Spinal cord (tissue), 10 donors: ENCODE data around the gene DEAF1. TPM values are rescaled to one million over a fixed set of nuclear protein-coding genes. Genes with fewer than 3 reads are reported as not detected.

ENCODE experiments used
- DNase-seq, 6 donors: peaks; one replicate each; pipeline versions ENCODE4 v3.0.0 to v3.0.0-alpha.2; 2013 to 2015; ENCODE audit warnings: low spot score in 6 of 6, low read depth in 4 of 6
- H3K27ac ChIP-seq: one replicate; pipeline ENCODE4 v1.5.1; 2013; ENCODE audit warnings: low read depth, low read length, control low read depth
- H3K27me3 ChIP-seq: one replicate; pipeline ENCODE4 v1.6.1; 2013; ENCODE audit warnings: low read length; ENCODE audit not compliant: control insufficient read depth, insufficient read depth
- H3K36me3 ChIP-seq: one replicate; pipeline ENCODE4 v1.6.1; 2013; ENCODE audit warnings: low read length; ENCODE audit not compliant: control insufficient read depth, insufficient read depth
- H3K4me1 ChIP-seq: one replicate; pipeline ENCODE4 v1.6.1; 2013; ENCODE audit warnings: low read length; ENCODE audit not compliant: control insufficient read depth, insufficient read depth
- H3K4me3 ChIP-seq: one replicate; pipeline ENCODE4 v1.5.1; 2013; ENCODE audit warnings: low read depth, low read length, control low read depth
- H3K9me3 ChIP-seq: one replicate; pipeline ENCODE4 v1.6.1; 2013; ENCODE audit warnings: low read length; ENCODE audit not compliant: control insufficient read depth, insufficient read depth
- WGBS: methylation state at CpG from one replicate; pipeline ENCODE4 v1.1.5; 2013; ENCODE audit warnings: missing lambda C conversion rate; ENCODE audit not compliant: insufficient coverage; 5-methylcytosine and 5-hydroxymethylcytosine counted together
- polyA plus RNA-seq, 2 donors: library from polyadenylated mRNA; unstranded; fragments of 120-200 nt; gene quantifications; one replicate each; pipeline ENCODE4 v1.2.1, GENCODE V29; 2013; ENCODE audit not compliant: insufficient read length in 2 of 2
- total RNA-seq, 2 donors: library from RNA; depleted of rRNA in 1 of 2; stranded (reverse); fragments of 120-200 nt in 1 of 2; fragments of >200 nt in 1 of 2; gene quantifications; one replicate each; pipeline versions ENCODE4 v1.2.3 to v1.2.4, GENCODE V29; 2013 to 2014
- donor health status: healthy.

The DEAF1 gene
- total and polyA plus RNA-seq, 4 donors, result 45.3 to 242 (median 154) TPM

- Histone ChIP-seq H3K4me1 (peaks cover 20% of the 10 kb centered on the region), H3K36me3 (peaks cover 87% of the 10 kb centered on the region)
- 96% methylated on average over 10 of the region's 13 CpGs for WGBS
Observed at GRCh38 chr11:620201-620600, 74.8 kb downstream of the DEAF1 start.

GRCh38 chr11:619628-620050 lies 75.4 kb downstream of the DEAF1 start:
- H3K27me3 ChIP-seq, result peaks cover 9% of the 10 kb centered on the region
- H3K36me3 ChIP-seq, result peaks cover 87% of the 10 kb centered on the region
- 93% methylated on average over 18 of the region's 22 CpGs for WGBS
- no peaks in the 10 kb centered on the region for H3K9me3 ChIP-seq
- no peak overlapping the region for H3K4me3 ChIP-seq
- peaks cover 25% of the 10 kb centered on the region for H3K4me1 ChIP-seq
- H3K27ac ChIP-seq, result no peak overlapping the region
- no peak for DNase-seq

More at GRCh38 chr11:620201-620600, 74.8 kb downstream of the DEAF1 start:
- Histone ChIP-seq H3K27ac (no peak overlapping the region), H3K27me3 (peaks cover 14% of the 10 kb centered on the region), H3K9me3 (no peaks in the 10 kb centered on the region), H3K4me3 (no peak overlapping the region)
- DNase-seq, result no peak

- no peak overlapping the region for H3K4me3 ChIP-seq
- H3K27ac ChIP-seq, result no peak overlapping the region
- H3K9me3 ChIP-seq, result no peaks in the 10 kb centered on the region
- peaks cover 87% of the 10 kb centered on the region for H3K36me3 ChIP-seq
- DNase-seq, result no peak
- peaks cover 3% of the 10 kb centered on the region for H3K27me3 ChIP-seq
- WGBS, result 93% methylated on average over 14 of the region's 24 CpGs
- peaks cover 31% of the 10 kb centered on the region for H3K4me1 ChIP-seq
Observed at GRCh38 chr11:618856-619627, 76.0 kb downstream of the DEAF1 start.

GRCh38 chr11:617912-618682 lies 76.9 kb downstream of the DEAF1 start:
- no peak for DNase-seq
- H3K4me3 ChIP-seq, result no peak overlapping the region
- no peaks in the 10 kb centered on the region for H3K9me3 ChIP-seq
- H3K27me3 ChIP-seq, result no peaks in the 10 kb centered on the region
- H3K36me3 ChIP-seq, result peaks cover 88% of the 10 kb centered on the region
- 95% methylated on average over 24 of the region's 25 CpGs for WGBS
- H3K4me1 ChIP-seq, result peaks cover 36% of the 10 kb centered on the region
- no peak overlapping the region for H3K27ac ChIP-seq

- H3K36me3 ChIP-seq, result peaks cover 91% of the 10 kb centered on the region
Observed at GRCh38 chr11:617199-617911, 77.7 kb downstream of the DEAF1 start.

GRCh38 chr11:616320-617198 lies 78.5 kb downstream of the DEAF1 start:
- 94% methylated on average over 32 of the region's 39 CpGs for WGBS
- DNase-seq, result no peak
- Histone ChIP-seq H3K9me3 (no peaks in the 10 kb centered on the region), H3K27me3 (no peaks in the 10 kb centered on the region), H3K36me3 (peaks cover 93% of the 10 kb centered on the region), H3K27ac (no peak overlapping the region), H3K4me3 (peak overlapping the region; percentile 80), H3K4me1 (peaks cover 36% of the 10 kb centered on the region)

More at GRCh38 chr11:617199-617911, 77.7 kb downstream of the DEAF1 start:
- 93% methylated on average over 56 of the region's 57 CpGs for WGBS
- Histone ChIP-seq H3K27ac (no peak overlapping the region), H3K4me3 (no peak overlapping the region), H3K4me1 (peaks cover 36% of the 10 kb centered on the region), H3K9me3 (no peaks in the 10 kb centered on the region), H3K27me3 (no peaks in the 10 kb centered on the region)
- no peak for DNase-seq

- Histone ChIP-seq H3K36me3 (peaks cover 94% of the 10 kb centered on the region), H3K9me3 (no peaks in the 10 kb centered on the region), H3K27ac (peak within 1 kb of the TSS; percentile 85), H3K27me3 (no peaks in the 10 kb centered on the region), H3K4me1 (peaks cover 33% of the 10 kb centered on the region), H3K4me3 (peak within 1 kb of the TSS; percentile 80)
- 7% methylated on average over 58 of the region's 66 CpGs for WGBS
- DNase-seq, result peak; percentile 49 to 95 (median 74)
Observed at GRCh38 chr11:615504-616319, 79.3 kb downstream of the DEAF1 start, which contains the start of gene IRF7. Gene IRF7, minus strand, starts transcription at chr11:615950. Its CDS starts 586 bp downstream, at chr11:615364.

- Histone ChIP-seq H3K4me1 (peaks cover 33% of the 10 kb centered on the region), H3K36me3 (peaks cover 94% of the 10 kb centered on the region), H3K27ac (peak overlapping the region; percentile 85), H3K9me3 (no peaks in the 10 kb centered on the region), H3K4me3 (peak overlapping the region; percentile 80), H3K27me3 (no peaks in the 10 kb centered on the region)
- WGBS, result 64% methylated on average over 68 of the region's 68 CpGs
- DNase-seq, result no peak
Observed at GRCh38 chr11:614623-615503, 80.2 kb downstream of the DEAF1 start.
